NOMO-1 (cell line): ENCODE data around the gene TM6SF1.
"Not testable (repeated sequence)": the region's sequence is repeated elsewhere in the genome, so short reads cannot be mapped to it uniquely, and the experiment has no call there.

Source experiments
- DNase-seq, 2 experiments: peaks; one replicate each; lab custom pipeline; 2025; ENCODE audit not compliant: unreplicated experiment in 2 of 2; lab: John Stamatoyannopoulos, UW

The TM6SF1 gene

DNA sequence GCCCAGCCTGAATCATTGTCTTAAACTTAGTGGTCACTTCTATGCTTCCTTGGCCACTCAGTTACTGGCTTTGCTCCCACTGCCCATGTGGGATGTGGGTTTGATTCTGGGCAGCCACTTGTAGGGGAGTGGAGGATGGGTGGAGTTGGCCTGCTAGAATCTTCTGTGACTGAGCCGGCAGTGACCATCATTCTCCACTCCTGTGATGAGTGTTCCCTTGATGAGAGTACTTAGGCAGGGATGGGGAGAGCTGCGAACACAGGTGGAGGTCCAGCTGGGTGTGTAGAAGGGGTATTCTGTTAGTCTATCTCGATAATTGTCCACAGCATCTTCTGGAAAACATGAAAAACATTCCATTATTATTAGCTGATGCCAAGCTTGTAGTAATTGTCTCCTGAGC is 8.0 kb downstream of the TM6SF1 start:
- DNase-seq = no peak

DNA sequence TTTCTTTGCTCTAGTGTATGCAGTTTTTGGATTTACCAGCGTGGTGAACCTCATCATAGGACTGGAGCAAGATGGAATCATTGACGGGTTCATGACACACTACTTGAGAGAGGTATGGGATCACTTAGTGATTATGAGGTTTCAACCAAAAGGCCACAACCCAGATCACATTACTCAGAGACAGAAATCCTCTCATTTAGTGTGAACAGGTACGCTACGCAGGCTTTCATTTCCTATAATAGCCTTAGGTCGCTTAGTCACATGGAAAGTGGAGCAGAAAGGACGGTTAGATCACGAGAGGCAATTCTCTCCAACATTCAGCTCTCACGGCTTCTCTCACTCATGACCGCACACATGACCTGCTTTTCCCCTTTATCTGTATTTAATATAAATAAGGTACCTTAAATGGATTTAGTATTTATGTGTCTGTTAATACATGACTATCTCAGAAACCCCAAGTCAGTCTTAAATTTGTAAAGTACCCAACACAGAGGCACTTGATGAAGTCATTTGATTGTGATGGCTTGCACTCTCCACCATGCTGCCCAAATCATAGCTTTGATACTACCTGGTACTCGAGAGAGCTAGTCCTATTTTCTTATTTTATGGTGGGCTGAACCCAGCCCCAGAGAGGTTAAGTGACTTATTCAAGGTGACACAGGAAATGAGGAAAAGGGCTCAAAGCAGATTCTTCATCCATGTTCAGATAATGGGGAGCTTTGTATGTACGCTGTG is 8.6 kb downstream of the TM6SF1 start:
- no peak for DNase-seq

DNA sequence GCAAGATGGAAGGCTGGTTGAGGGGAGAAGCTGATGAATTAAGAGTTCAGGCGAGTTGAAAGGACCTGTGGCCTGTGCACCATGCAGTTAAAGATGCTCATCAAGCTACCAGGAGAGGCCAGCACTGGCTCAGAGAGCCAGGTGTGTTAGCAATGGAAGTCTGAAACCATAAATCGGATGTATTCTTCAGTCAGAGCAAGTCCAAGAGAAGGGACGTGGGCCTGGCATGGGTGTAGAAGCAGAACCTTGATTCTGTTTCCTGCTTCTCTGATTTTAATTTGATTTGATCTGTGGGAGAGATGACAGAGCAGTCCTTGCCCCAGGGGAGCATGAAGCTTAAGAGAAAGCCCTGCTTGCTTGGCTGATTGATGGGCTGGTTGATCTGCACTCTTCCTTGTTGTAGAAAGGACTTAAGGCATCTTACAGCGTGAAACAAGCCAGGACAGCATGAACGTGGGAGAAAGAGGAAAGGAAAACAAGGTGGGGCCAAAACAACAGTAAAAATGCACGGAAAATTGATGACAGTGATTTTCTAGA is 10.9 kb downstream of the TM6SF1 start:
- no peak for DNase-seq

DNA sequence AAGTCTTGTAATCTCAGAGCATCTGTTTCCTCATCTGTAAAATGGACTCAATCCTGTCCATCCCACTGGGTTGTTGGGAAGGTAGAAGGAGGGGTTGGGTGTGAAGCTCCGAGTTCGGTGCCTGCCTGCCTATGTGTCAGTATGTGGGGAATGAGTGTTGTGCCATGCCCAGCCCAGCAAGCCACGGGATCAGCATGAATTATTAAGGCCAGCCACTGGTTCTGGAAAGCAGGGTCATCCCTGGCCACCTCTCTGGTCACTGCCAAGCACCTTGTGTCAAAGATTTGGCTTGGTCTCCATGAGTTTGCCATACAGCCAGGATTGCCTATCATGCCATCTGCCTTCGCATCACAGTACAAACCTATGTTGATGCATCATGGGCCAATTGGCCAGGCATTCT is 11.5 kb downstream of the TM6SF1 start:
- DNase-seq = no peak

DNA sequence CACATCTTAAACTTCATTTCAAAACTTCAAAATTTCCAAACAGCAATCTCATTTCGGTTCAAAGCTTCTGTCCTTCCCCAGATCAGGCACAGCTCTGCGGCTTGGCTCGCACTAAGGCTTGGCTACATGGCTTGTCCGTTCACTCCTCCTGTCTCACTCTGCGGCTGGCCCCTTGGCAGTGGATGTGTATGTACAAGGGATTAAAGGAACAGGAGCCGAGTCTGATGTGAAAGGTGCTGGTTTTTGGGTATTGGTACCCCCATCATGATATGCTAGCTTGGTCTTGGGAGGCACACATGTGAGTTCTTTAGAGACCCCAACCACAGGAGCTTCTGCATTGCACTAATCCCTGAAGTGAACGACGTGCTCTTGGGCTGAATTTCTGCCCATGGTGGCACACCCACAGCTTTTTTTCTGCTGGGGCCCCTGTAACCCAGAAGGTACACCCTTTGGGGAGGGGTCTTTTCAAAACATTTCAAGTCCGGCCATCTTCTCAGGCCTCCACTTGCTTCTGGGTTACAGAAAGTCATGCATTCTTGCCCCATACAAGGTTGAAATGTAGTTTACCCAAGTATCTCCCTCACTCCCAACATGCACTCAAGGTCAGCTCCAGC is 12.6 kb downstream of the TM6SF1 start:
- DNase-seq = no peak

DNA sequence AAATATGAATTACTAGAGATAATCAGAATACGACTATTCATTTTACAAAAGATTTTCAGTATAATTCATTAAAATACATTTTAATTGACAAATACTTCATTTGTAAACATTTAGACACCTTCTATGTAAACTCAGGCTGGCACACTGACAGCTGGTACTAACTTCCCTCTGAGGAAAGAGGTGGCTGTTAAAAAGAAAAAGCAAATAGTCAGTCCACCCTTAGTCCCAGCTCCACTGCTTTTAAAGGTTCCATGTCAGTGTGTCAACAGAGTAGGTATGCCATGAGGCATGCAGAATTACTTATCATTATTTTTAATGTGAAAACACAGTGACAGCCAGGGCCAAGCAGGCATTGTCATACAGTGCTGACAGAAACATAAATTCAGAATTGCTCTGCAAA is 16.1 kb downstream of the TM6SF1 start:
- no peak for DNase-seq

DNA sequence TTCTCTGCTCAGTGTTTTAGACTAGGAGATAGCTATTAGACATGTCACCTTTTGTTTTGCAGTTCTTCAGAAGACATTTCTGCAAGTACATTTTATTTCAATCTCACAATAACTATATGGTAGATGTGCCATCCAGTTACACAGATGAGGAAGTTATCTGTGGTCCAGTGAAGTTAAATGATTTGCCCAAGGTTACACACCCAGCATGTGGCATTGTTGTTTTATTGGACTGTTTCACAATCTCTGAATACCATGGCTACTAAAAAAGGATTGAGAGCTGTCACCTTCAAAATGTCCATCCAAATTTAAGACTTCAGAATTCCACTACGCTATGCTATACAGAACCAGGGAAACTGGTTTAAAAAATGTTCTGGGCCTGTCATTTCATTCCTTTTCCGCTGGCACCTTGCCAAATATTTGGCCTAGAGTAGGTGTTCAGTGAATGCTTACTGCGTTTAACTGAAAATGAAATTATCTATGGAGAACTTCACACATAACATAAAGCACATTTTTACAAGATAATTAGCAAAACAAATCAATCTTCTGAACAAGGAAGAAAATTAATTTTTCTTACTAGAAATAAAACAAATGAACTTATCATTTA is 20.2 kb downstream of the TM6SF1 start:
- peak in 1 of 2 experiments; percentile 17 for DNase-seq

DNA sequence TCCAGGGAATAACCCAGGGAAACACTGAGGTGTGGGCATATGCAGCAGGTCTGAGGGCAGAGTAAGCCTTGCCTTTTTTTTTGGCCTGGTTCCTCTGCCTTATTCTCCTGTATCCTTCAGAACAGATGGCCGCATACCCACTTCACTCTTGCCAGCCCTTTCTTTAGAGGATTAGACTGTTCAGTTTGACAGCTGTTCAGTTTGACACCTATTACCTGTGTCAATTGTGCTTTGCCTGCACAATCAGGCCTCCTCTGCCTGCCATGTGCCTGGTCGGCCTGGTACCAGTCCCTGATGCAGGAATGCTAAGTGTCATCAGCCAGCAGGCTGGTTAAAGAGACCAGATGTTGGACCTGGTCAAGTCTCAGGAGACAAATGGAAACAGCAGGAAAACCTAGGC is 22.3 kb downstream of the TM6SF1 start:
- no peak for DNase-seq

DNA sequence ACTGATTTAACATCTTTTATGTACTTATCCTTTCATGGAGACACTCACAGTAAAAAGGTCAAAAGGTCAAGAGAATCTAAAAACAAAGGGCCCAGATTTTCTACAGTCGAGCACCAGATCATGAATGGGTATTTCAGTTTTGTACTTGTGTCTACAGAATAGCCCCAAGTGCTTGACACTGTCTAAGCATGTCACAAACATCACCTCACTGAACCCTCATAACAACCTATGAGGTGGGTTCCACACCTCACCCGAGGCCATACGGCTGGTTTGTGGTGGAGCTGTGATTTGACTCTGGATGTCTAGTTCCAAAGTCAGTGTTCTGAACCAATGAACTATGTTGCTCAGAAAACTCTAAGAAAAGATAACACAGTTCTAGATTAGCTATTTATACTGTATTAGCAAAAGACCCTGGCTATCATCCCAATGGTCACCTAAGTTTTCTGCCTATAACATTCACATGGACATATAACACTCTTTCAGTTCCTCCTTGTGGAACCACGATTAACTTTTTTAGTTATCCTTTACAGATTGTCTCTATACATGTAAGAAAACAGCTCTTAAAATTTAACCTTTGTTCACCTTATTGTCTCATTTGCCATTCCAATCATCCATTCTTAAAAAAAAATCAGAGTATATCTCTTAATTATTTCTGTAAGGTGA is 25.5 kb downstream of the TM6SF1 start:
- DNase-seq = no peak

DNA sequence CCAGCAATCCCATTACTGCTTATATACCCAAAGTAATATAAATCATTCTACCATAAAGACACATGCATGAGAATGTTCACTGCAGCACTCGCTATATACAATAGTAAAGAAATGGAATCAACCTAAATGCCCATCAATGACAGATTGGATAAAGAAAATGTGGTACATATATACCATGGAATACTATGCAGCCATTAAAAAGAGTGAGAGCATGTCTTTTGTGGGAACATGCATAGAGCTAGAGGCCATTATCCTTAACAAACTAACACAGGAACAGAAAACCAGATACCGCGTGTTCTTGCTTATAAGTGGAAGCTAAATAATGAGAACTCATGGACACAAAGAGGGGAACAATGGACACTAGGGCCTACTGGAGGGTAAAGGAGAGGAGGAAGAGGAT is 34.7 kb downstream of the TM6SF1 start:
- not testable (repeated sequence) for DNase-seq

DNA sequence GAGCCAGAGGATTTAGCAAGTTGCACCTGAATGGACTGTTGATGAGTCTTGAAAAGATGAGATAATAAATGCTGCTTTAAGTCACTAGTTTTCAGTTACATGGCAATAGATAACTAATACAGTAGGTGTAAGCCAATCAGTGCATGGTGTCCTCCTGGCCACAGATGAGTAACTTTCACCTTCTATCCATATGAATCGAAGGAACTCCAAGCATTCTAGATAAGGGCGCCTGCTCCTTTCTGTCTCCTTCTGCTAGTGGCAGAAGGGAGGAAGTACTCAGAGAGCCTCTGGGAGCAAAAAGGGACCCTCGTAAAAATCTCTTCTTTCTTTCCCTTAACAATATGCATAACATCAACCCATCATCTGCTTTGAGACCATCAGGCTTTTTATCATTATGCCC is 37.3 kb downstream of the TM6SF1 start:
- no peak for DNase-seq

DNA sequence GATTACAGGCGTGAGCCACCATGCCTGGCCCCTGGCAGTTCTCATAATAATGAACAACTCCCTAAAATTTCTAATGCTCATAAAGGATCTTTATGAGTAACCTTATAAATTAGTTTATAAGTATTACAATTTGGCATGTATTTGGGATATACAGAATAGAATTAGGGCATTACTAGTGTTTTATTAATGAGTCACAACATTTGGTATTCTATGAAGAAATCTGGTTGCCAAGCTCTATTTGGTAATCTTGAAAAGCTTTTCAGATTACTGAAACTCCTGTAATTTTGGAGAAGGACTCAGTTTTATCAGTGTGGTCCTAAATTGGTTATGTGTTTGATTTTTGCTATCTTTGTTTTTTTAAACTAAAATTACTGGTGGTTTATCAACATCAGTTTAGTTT is 45.8 kb downstream of the TM6SF1 start:
- no peak for DNase-seq

DNA sequence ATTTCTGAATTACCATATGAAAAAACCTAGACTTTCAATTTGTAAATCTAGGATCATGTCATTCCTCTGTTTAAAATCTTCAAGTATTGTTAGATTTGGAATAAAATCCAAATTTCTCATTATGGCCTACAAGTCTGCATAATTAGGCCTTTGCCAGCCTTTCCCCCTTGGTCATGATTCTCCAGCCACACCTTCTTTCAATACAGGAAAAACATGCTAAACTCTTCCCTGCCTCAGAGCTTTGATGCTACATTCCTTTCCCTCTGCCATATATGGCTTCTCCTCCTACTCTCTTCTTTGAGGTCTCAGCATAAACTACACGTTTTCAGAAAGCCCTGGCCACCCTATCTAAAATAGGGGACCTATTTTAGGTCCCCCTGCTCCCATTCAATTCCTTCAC is 48.5 kb downstream of the TM6SF1 start:
- no peak for DNase-seq

DNA sequence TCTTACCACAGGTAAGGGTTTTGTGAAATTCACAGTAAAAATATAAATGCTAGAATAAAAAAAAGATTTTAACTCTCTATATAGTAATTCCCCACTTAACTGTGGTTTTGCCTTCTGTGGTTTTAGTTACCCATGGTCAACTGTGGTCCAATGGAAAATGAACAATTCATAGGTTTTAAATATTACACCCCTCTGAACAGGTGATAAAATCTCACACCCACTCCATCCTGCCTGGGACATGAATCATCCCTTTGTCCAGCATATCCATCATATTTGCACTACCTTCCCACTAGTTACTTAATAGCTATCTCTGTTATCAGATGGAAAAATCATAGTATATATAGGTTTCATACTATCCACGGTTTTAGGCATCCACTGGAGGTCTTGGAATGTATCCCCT is 50.9 kb downstream of the TM6SF1 start:
- DNase-seq = no peak

DNA sequence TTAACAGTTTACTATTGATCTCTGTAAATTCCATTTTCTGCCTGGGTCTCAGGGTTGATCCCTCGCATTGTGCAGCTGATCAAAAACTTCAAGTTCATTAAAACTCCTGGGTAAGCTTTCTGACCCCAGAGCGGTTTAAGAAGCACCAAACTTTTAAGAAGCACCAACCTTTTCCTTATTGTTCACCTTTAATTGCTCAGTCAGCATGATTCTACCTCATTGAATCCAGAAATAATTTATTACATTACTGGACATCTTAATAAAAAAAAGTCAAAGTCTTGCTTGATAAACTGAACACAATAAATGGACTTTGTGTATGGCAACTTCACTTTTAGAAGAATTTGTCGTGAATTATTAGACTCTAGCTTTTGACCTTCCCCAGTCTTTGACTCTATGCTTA is 53.3 kb downstream of the TM6SF1 start:
- no peak for DNase-seq

DNA sequence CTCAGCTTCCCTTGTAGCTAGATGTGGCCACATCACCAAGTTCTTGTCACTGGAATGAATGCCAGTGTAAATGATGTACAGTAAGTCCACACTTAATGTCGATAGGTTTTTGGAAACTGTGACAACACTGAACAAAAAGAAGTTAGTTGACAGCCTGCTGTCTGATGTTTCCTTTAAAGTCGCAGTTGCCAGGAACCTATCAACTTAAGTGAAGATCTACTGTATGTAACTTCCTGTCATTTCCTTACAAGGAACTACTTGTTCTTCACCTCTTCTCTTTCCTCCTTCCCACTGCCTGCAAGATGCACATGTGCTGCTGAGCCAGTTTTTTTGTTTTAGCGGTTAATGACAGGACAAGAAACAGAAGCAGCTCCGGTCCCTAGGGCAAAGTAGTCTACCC is 55.6 kb downstream of the TM6SF1 start:
- no peak for DNase-seq

DNA sequence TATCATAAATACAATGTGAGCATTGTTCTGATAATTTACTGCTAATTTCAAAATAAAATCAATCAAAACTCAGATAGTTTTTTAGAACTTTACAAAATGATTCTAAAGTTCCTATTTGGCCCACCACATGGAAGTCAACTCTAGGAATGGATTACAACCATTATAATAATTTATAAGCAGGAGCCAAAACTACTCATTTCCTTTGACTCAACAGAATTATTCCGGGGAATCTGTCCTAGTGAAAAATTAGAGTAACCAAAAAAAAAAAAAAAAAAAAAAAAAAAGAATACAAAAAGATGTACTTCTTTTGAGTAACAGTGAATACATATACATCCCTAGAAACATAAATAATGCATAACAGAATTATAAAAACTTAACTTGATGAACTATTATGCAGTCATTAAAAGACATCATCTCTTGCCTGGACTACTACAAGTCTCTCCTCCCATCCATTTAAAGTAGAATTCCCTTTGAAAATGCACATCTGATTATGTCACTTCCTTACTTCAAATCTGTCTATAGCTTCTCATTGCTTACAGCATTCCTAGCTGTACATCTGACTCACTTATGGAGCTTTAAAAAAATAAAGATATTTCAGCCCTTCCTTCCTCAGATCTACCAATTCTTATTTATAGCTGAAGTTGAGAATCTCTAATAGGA is 56.8 kb downstream of the TM6SF1 start:
- no peak for DNase-seq

DNA sequence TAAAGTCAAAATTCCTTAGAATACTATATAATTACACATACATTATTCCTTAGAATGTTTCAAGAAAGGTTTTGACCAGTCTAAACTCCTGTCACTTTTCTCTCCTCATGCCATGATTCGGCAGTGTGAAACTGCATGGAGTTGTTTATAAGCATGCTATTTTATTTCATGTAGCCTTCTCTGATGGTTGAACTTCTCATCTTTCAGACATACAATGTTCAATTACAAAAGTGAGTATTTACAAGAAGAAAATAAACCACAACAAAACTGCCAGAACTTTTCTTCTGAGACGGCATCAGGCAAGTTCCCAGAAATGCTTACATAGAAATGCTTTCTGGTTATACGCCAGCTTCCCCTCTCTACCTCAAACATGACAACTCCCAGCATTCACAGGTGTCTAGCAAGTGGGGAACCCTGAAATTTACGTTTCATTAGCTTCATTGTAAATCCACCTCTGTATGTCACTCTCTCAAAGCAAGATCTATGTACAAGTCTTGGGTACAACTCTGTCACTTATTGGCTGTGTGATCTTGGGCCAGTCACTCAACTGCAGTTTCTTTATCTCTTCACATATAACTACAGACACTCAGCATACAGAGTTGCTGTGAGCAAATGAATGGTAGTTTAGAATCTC is 57.4 kb downstream of the TM6SF1 start:
- no peak for DNase-seq

DNA sequence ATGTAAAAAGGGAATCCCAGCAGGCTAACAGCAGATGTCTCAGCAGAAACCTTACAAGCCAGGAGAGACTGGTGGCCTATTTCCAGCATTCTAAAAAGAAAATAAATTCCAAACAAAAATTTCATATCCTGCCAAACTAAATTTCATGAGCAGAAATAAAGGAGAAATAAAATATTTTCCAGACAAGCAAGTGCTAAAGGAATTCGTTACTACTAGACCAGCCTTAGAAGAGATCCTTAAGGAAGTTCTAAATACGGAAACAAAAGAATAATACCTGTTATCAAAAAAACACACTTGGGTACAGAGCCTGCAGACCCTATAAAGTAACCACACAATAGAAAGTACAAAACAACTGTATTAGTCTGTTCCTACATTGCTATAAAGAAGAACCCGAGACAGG is 58.8 kb downstream of the TM6SF1 start:
- DNase-seq = no peak

DNA sequence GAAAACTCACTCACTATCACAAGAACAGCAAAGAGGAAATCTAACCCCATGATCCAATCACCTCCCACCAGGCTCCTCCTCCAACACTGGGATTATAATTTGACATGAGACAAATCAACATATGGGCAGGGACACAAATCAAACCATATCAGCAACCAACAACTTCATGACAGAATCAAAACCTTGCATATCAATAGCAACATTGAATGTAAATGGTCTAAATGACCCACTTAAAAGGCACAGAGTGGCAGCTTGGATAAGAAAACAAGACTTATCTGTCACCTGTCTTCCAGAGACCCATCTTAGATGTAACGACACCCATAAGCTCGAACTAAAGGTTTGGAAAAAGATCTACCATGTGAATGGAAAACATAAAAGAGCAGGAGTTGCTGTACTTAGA is 59.4 kb downstream of the TM6SF1 start:
- DNase-seq = no peak

DNA sequence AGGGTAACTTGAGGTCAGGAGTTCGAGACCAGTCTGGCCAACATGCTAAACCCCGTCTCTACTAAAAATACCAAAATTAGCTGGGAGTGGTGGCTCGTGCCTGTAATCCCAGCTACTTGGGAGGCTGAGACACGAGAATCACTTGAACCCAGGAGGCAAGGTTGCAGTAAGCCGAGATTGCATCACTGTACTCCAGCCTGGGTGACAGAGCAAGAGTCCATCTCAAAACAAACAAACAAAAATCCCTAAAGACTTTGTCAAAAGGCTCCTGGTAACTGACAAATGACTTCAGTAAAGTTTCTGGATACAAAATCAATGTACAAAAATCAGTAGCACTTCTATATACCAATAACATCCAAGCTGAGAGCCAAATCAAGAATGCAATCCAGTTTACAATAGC is 62.1 kb downstream of the TM6SF1 start:
- DNase-seq = not testable (repeated sequence)
